ENCODE measurements around the gene HSFX3. TPM values are rescaled to one million over a fixed set of nuclear protein-coding genes. Genes with fewer than 3 reads are reported as not detected.
"Not testable (repeated sequence)": the region's sequence is repeated elsewhere in the genome, so short reads cannot be mapped to it uniquely, and the experiment has no call there.

Gene HSFX3
- total RNA-seq, 1 experiment from 2014 or later: 0.96 TPM

- H3K4me1 ChIP-seq (ENCODE audit: control insufficient read depth in 1 of 2, insufficient read depth in 2 of 2, low read length in 2 of 2); H3K79me2 ChIP-seq (ENCODE audit: insufficient read depth, low read length); RAD21 ChIA-PET (ENCODE audit: low non-redundant PET in 1 of 2, low total read pairs in 2 of 2, uncharacterized antibody in 2 of 2, unreplicated experiment in 2 of 2); POLR2A ChIA-PET; H3K27ac ChIP-seq (ENCODE audit: low read depth, low read length); H3K4me2 ChIP-seq (ENCODE audit: low read length); intact Hi-C loops (cut with micrococcal nuclease); H3K27me3 ChIP-seq (ENCODE audit: insufficient read depth, low read length); H3K9ac ChIP-seq (ENCODE audit: low read length); BruUV-seq (replicated peaks); H3K4me3 ChIP-seq (replicated peaks in 1 of 2; ENCODE audit: low read depth in 1 of 2, low read length in 2 of 2); DNase-seq (ENCODE audit: low read depth, low spot score); H2AFZ ChIP-seq (ENCODE audit: low read depth, low read length, poor library complexity, severe bottlenecking); H3K36me3 ChIP-seq (ENCODE audit: control insufficient read depth in 1 of 2, insufficient read depth in 2 of 2, low read length in 2 of 2); H3K9me2 ChIP-seq (ENCODE audit: insufficient read depth); ATAC-seq; H3K9me3 ChIP-seq (ENCODE audit: control insufficient read depth in 1 of 2, insufficient read depth in 1 of 2, low read depth in 1 of 2, low read length in 2 of 2); H4K20me1 ChIP-seq (ENCODE audit: insufficient read depth): not testable (repeated sequence)
- CTCF ChIA-PET: interaction anchor here (1.0 kb wide), 1 partner anchor 8 kb away, joined by 3 read pairs; no protein-coding TSS in a partner anchor
These were observed 29.0 kb downstream of the HSFX3 start for GRCh38 chrX:149520636-149521277.

DNA sequence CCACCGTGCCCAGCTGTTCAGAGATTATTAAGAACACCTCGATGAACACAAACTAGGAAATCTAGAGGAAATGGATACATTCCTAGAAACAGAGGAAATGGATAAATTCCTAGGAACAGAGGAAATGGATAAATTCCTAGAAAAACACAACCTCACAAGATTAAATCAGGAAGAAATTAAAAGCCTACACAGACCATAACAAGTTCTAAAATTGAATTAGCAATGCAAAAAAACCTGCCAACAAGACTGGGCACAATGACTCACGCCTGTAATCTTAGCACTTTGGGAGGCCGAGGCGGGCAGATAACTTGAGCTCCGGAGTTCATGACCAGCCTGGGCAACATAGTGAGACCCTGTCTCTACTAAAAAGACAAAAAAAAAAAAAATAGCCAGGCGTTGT is 31.5 kb downstream of the HSFX3 start:
- RAD21 ChIA-PET (ENCODE audit: low non-redundant PET in 1 of 2, low total read pairs in 2 of 2, uncharacterized antibody in 2 of 2, unreplicated experiment in 2 of 2): no interaction called here
- BruUV-seq (replicated peaks): no TSS peak
- Histone ChIP-seq H3K36me3 (ENCODE audit: control insufficient read depth in 1 of 2, insufficient read depth in 2 of 2, low read length in 2 of 2) (no peaks in the 10 kb centered on the region), H3K4me1 (ENCODE audit: control insufficient read depth in 1 of 2, insufficient read depth in 2 of 2, low read length in 2 of 2) (peaks cover 0 to 5% of the 10 kb centered on the region in 2 experiments; a peak in 1 of 4 replicates), H3K4me2 (ENCODE audit: low read length) (no peak overlapping the region), H3K27ac (ENCODE audit: low read depth, low read length) (no peak overlapping the region), H3K79me2 (ENCODE audit: insufficient read depth, low read length) (no peaks in the 10 kb centered on the region), H3K9me2 (ENCODE audit: insufficient read depth) (no peaks in the 10 kb centered on the region), H4K20me1 (ENCODE audit: insufficient read depth) (no peaks in the 10 kb centered on the region), H3K4me3 (replicated peaks in 1 of 2; ENCODE audit: low read depth in 1 of 2, low read length in 2 of 2) (no peak overlapping the region), H2AFZ (ENCODE audit: low read depth, low read length, poor library complexity, severe bottlenecking) (no peak overlapping the region), H3K9me3 (ENCODE audit: control insufficient read depth in 1 of 2, insufficient read depth in 1 of 2, low read depth in 1 of 2, low read length in 2 of 2) (no peaks in the 10 kb centered on the region), H3K9ac (ENCODE audit: low read length) (no peak overlapping the region), H3K27me3 (ENCODE audit: insufficient read depth, low read length) (no peaks in the 10 kb centered on the region)
- DNase-seq (ENCODE audit: low read depth, low spot score) (no peak), ATAC-seq (no peak)
- CTCF ChIA-PET: no interaction called here
- POLR2A ChIA-PET: no interaction called here
- intact Hi-C loops (cut with micrococcal nuclease): no loop called here
- no peak for TF ChIP-seq EZH2 (IDR thresholded peaks at IDR 0.05)
- TF ChIP-seq CBX3 (IDR thresholded peaks at IDR 0.05; ENCODE audit: low read depth): no peak
- TF ChIP-seq ZFX (IDR thresholded peaks at IDR 0.05): no peak
- TF ChIP-seq REST (IDR thresholded peaks at IDR 0.05; ENCODE audit: low read depth): no peak
- no peak for TF ChIP-seq RAD21 (IDR thresholded peaks at IDR 0.05; ENCODE audit: low read depth)
- TF ChIP-seq SP1 (IDR thresholded peaks at IDR 0.05; ENCODE audit: low read depth): no peak
- no peak for TF ChIP-seq JUND (IDR thresholded peaks at IDR 0.05)
- TF ChIP-seq ZNF274 (IDR thresholded peaks at IDR 0.05; ENCODE audit: low read depth, low read length): no peak
- no peak for TF ChIP-seq ELF1 (IDR thresholded peaks at IDR 0.05; ENCODE audit: borderline replicate concordance, low read depth)
- TF ChIP-seq SRF (IDR thresholded peaks at IDR 0.05; ENCODE audit: low read depth): no peak
- no peak for TF ChIP-seq EGR1 (IDR thresholded peaks at IDR 0.05; ENCODE audit: low read depth)
- no peak for TF ChIP-seq ZBTB33 (IDR thresholded peaks at IDR 0.05; ENCODE audit: extremely low read depth, insufficient replicate concordance, low read length)
- TF ChIP-seq YY1 (IDR thresholded peaks at IDR 0.05; ENCODE audit: extremely low read depth, insufficient replicate concordance, low read depth, low read length): no peak
- no peak for TF ChIP-seq CEBPB (IDR thresholded peaks at IDR 0.05; ENCODE audit: low read depth)
- no peak for TF ChIP-seq POLR2A (IDR thresholded peaks at IDR 0.05; ENCODE audit: borderline replicate concordance, extremely low read depth, insufficient read depth, insufficient read length)
- TF ChIP-seq TCF7L2 (IDR thresholded peaks at IDR 0.05; ENCODE audit: borderline replicate concordance, extremely low read depth, insufficient read depth, insufficient read length): no peak
- no peak for TF ChIP-seq FOSL1 (IDR thresholded peaks at IDR 0.05; ENCODE audit: low read depth)

All from HCT116 (cell line).